SKM-1 (cell line): ENCODE measurements around the gene STK17A.
"Not testable (repeated sequence)": the region's sequence is repeated elsewhere in the genome, so short reads cannot be mapped to it uniquely, and the experiment has no call there.

ENCODE experiments used
- DNase-seq: peaks from one replicate; lab custom pipeline; 2025; ENCODE audit not compliant: unreplicated experiment; lab: John Stamatoyannopoulos, UW

The STK17A gene

DNA sequence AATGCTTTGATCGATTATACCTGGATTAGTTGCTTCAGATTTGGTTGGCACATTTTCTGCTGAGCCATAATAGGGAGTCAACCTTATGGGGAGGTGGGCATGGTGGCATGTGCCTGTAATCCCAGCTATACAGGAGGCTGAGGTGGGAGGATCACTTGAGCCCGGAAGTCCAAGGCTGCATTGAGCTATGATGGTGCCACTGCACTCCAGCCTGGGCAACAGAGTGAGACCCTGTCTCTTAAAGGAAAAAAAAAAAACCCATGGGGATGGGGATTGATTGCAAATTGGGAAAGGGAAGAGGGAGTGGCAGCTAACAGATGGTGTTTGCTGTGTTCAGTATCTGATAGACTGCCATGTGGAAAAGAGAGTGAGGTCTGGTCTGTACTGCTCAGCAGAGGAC is 11.1 kb downstream of the STK17A start:
- DNase-seq = no peak

DNA sequence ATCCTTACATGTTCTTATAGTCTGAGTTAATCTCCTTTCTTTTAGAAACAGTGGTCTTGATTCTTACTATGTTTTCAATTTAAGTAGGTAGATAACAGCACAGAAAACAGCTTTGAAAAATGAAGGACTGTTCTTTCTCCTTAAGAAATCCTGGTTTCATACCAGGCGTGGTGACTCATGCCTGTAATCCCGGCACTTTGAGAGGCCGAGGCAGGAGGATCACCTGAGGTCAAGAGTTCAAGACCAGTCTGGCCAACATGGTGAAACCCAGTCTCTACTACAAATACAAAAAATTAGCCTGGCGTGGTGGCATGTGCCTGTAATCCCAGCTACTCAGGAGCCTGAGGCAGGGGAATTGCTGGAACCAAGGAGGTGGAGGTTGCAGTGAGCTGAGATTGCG is 13.5 kb downstream of the STK17A start:
- DNase-seq = not testable (repeated sequence)

GRCh38 chr7:43600056-43600455 is 17.1 kb downstream of the STK17A start:
- no peak for DNase-seq

GRCh38 chr7:43602256-43602655 is 19.3 kb downstream of the STK17A start:
- no peak for DNase-seq

DNA sequence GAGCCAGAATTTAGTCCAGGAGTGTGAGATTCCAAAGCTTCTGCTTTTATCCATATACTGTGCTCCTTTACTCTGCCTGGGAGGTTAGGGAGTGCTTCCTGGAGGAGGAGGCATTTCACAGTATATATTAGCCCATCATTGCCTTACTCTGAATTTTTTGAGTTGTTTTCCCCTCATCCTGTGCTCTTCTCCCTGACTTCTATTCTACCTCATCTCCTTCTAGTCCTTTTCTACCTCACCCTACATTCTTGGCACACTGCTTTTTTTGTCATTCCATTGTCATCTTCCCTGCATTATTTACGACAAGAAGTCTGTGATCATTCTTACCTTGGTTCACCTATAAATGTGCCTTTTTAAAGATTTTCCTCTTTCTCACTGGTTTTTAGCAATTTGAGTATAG is 21.3 kb downstream of the STK17A start:
- no peak for DNase-seq

GRCh38 chr7:43609097-43609496 is 26.2 kb downstream of the STK17A start:
- no peak for DNase-seq

DNA sequence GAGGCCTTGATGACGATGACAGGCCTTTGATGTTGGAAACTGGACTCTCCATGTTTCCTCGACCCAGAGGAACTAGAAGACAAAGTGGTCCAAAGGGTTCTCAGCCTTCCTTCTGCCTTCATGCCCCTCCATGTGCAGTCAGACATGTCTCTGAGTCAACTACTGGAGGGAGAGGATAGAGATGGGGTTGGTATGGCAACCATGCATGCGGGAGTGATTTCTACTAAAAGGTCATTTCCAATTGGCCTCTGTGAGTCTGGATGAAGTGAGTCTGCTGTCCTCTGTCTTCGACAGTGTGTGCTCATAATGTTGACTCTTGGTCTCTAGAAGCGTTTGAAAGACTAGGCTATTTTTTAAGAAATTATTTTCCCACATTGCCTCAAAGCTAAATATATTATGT is 29.2 kb downstream of the STK17A start:
- DNase-seq = no peak

GRCh38 chr7:43612599-43613589 is 30.0 kb downstream of the STK17A start:
- DNase-seq = no peak

DNA sequence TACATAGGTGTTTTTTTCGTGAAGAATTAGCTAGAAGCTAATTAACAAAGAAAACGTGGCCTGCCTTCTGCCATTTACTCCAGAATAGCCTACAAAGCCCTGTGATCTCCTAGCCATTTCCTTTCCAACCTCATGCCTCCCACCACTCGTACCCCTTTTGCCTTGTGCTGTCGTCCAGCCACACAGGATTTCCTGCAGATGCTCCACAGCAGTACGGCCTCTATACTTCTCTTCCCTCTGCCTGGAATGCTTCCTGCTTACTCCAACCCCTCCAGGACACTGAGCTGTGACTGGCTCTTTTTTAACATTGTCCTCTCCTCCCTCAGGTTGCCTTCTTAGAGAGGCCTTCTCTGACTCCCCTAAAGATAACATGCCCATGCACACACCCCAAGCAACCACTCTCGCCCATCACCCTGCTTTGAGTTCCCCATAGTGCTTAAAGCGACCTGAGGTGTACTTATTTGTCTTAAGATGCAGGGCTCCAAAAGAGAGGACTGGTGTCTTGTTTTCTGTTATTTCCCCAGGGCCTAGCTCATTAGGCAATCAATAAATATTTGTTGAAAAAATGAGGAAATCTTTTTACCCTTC is 32.7 kb downstream of the STK17A start:
- DNase-seq = no peak

GRCh38 chr7:43616977-43617376 is 34.1 kb downstream of the STK17A start:
- DNase-seq = no peak

DNA sequence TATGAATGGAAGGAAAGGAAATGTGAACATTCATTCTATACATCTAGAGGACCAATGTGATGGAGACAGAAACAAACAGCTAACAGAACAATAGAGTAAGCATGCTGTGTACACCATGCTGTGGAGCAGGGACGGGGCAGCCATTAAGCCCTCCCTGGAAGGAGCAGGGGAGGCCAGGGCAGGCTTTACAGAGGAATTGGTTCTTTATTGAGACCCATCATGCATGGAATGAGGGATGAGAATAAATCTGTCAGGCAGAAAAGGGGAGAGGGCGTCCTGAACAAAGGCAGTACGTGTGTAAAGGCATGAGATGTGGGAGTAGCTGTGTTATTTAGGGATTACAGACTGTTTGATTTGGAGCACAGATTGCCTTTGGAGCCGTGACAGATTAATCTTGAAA is 35.2 kb downstream of the STK17A start:
- DNase-seq = no peak

GRCh38 chr7:43619213-43620012 is 36.5 kb downstream of the STK17A start:
- DNase-seq = no peak

DNA sequence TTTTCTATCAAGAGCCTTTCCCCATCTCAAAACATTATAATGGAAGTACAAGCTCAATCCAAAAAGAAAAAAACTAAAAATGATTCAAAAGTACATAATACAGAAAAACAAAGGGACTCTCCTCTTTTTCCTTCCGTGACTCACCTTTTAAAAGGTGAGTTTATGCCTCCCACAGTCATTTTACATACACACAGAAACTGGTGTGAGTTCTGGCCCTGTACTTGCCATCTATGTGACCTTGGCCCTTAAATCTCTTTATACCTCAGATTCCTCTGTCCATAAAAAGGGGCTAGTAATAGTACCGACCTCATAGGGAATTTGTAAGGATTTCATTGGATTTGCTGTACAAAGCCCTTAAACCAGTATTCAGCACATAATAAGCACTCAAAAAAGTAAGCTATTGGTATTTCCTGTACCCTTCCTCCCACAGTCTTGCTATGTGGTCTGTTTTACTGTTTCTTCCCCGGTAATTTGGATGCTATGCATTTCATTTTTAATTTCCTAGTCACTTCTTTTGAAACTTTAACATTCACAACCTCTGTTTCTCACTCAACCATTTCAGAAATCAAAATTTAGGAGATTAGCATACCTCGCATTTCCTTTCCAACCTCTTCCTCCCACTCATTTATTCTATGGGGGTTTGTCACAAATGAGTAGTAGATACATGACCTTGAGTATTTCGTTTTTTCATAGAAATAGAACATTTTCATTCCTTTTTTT is 39.0 kb downstream of the STK17A start:
- no peak for DNase-seq

DNA sequence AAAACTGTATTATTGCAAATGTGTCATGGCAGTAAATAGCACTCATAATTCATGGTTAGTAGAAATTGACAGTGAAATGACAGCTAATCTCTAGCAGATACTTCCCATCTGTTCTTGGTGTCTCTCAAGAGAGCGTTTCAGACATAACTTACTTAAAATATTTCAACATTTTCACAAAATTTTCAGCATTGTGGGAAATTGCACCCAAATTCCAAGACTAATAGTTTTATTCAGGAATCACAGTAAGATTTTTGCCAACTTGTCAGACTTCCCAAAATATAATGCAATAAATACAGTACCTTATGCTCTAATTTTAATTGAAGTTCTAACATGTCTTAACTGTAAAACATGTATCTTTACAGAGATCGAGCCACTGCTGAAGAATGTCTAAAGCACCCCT is 41.2 kb downstream of the STK17A start:
- DNase-seq = no peak

- DNase-seq = no peak
Measured at GRCh38 chr7:43625453-43625852, 42.5 kb downstream of the STK17A start.

DNA sequence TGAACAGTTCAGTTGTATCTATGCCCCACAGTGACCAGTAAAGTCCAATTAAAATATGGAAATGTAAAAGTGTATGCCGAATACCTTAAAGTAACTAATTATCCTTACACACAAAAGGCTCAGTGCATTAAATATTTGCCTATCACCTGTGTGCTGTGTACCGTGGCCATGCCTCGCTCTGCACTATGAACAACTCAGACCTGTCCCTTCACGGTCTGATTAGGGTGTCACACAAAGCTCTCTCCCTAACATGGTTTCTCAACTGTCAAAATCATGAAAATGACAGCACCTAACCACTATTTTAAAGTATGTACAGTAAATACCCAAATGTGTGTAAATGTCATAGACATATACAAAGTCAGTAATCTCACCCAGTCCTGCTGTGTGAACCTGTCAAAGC is 43.1 kb downstream of the STK17A start:
- DNase-seq = no peak

GRCh38 chr7:43626695-43627094 is 43.8 kb downstream of the STK17A start:
- DNase-seq = no peak

DNA sequence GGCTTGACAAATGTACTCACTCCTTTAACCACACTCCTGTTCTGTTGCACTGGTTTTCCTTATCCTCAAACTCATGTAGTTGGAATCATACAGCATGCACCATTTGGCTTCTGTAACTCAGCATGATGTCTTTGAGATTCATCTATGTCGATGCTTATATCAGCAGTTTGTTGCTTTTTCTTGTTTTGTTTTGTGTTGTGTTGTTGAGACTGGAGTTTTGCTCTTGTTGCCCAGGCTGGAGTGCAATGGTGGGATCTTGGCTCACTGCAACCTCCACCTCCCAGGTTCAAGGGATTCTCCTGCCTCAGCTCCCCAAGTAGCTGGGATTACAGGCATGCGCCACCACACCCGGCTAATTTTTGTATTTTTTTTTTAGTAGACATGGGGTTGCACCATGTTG is 44.9 kb downstream of the STK17A start:
- not testable (repeated sequence) for DNase-seq

- DNase-seq = no peak
Measured at GRCh38 chr7:43628431-43628830, 45.5 kb downstream of the STK17A start.

DNA sequence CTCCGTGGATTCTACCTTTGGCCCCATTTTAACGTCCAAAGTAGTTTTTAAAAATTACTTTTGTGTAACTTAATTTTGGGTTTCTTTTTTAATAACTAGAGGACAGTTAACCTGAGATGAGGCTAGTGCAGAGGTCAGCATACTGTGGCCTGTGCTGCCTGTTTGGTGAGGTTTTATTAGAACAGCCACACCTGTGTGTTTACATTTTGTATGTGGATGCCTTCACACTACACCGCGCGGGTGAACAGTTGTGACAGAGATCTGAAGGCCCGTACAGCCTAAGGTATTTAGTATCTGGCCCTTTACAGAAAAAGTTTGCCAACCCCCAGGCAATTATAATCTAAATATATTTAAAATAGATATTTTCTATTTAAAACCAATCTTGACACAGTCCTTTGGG is 46.9 kb downstream of the STK17A start:
- DNase-seq = no peak

- no peak for DNase-seq
Measured at GRCh38 chr7:43630482-43630881, 47.6 kb downstream of the STK17A start.
